ENCODE data around the gene ZBTB5. TPM values are rescaled to one million over a fixed set of nuclear protein-coding genes. Genes with fewer than 3 reads are reported as not detected.

The ZBTB5 gene
- total and polyA plus RNA-seq, 2 of the 8 experiments (the other 6 are each of a cell fraction or from before 2014, with no cell fraction given): 13.3 to 14.5 TPM

DNA sequence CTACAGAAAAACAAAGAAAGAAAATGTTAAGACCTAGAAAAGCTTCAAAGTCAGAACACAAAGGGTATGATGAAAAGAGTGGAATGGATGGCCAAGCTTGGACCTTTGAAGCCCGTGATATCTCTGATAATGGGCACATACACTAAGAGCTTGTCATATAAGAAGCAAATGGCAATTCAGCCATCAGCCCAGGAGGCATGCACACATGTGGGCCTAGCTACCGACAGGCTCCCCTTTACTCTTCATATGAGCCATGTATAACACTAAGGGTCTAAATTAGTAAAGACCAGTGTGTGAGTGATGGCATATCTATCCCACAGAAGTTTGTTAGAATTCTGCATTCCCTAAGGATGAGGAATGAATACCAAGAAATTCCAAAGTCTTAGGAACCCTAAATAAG is 22.7 kb downstream of the ZBTB5 start (continued):
- TF ChIP-seq, protein P1, sequence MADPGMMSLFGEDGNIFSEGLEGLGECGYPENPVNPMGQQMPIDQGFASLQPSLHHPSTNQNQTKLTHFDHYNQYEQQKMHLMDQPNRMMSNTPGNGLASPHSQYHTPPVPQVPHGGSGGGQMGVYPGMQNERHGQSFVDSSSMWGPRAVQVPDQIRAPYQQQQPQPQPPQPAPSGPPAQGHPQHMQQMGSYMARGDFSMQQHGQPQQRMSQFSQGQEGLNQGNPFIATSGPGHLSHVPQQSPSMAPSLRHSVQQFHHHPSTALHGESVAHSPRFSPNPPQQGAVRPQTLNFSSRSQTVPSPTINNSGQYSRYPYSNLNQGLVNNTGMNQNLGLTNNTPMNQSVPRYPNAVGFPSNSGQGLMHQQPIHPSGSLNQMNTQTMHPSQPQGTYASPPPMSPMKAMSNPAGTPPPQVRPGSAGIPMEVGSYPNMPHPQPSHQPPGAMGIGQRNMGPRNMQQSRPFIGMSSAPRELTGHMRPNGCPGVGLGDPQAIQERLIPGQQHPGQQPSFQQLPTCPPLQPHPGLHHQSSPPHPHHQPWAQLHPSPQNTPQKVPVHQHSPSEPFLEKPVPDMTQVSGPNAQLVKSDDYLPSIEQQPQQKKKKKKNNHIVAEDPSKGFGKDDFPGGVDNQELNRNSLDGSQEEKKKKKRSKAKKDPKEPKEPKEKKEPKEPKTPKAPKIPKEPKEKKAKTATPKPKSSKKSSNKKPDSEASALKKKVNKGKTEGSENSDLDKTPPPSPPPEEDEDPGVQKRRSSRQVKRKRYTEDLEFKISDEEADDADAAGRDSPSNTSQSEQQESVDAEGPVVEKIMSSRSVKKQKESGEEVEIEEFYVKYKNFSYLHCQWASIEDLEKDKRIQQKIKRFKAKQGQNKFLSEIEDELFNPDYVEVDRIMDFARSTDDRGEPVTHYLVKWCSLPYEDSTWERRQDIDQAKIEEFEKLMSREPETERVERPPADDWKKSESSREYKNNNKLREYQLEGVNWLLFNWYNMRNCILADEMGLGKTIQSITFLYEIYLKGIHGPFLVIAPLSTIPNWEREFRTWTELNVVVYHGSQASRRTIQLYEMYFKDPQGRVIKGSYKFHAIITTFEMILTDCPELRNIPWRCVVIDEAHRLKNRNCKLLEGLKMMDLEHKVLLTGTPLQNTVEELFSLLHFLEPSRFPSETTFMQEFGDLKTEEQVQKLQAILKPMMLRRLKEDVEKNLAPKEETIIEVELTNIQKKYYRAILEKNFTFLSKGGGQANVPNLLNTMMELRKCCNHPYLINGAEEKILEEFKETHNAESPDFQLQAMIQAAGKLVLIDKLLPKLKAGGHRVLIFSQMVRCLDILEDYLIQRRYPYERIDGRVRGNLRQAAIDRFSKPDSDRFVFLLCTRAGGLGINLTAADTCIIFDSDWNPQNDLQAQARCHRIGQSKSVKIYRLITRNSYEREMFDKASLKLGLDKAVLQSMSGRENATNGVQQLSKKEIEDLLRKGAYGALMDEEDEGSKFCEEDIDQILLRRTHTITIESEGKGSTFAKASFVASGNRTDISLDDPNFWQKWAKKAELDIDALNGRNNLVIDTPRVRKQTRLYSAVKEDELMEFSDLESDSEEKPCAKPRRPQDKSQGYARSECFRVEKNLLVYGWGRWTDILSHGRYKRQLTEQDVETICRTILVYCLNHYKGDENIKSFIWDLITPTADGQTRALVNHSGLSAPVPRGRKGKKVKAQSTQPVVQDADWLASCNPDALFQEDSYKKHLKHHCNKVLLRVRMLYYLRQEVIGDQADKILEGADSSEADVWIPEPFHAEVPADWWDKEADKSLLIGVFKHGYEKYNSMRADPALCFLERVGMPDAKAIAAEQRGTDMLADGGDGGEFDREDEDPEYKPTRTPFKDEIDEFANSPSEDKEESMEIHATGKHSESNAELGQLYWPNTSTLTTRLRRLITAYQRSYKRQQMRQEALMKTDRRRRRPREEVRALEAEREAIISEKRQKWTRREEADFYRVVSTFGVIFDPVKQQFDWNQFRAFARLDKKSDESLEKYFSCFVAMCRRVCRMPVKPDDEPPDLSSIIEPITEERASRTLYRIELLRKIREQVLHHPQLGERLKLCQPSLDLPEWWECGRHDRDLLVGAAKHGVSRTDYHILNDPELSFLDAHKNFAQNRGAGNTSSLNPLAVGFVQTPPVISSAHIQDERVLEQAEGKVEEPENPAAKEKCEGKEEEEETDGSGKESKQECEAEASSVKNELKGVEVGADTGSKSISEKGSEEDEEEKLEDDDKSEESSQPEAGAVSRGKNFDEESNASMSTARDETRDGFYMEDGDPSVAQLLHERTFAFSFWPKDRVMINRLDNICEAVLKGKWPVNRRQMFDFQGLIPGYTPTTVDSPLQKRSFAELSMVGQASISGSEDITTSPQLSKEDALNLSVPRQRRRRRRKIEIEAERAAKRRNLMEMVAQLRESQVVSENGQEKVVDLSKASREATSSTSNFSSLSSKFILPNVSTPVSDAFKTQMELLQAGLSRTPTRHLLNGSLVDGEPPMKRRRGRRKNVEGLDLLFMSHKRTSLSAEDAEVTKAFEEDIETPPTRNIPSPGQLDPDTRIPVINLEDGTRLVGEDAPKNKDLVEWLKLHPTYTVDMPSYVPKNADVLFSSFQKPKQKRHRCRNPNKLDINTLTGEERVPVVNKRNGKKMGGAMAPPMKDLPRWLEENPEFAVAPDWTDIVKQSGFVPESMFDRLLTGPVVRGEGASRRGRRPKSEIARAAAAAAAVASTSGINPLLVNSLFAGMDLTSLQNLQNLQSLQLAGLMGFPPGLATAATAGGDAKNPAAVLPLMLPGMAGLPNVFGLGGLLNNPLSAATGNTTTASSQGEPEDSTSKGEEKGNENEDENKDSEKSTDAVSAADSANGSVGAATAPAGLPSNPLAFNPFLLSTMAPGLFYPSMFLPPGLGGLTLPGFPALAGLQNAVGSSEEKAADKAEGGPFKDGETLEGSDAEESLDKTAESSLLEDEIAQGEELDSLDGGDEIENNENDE (IDR thresholded peaks at IDR 0.05; ENCODE audit: insufficient replicate concordance, low read length): no peak
- TF ChIP-seq SP4 (IDR thresholded peaks at IDR 0.05; ENCODE audit: low read length) (no peak), TBP (IDR thresholded peaks at IDR 0.05; ENCODE audit: low read depth, low read length) (no peak), CEBPB (IDR thresholded peaks at IDR 0.05; ENCODE audit: low read depth, low read length) (no peak), GTF2F1 (IDR thresholded peaks at IDR 0.05; ENCODE audit: borderline replicate concordance, low read depth, low read length) (no peak)
- TF ChIP-seq, protein P2, sequence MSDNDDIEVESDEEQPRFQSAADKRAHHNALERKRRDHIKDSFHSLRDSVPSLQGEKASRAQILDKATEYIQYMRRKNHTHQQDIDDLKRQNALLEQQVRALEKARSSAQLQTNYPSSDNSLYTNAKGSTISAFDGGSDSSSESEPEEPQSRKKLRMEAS (IDR thresholded peaks at IDR 0.05): no peak

Data from H1 (cell line).